ENCODE data around the gene CNTNAP5.

CNTNAP5 gene

DNA sequence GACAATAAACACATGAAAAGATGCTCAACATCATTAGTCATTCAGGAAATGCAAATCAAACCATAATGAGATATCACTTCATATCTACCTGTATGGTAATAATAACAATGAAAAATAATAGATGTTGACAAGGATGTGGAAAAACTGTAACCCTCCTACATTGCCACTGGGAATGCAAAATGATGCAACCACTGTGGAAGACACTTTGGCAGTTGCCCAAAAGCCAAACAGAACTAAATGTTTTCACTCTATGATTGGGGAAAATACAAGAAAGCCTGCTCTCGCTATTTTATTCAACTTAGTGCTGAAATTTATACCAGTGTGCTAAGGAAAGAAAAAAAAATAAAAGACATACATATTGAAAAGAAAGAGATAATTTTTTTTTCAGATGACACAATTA is 934.5 kb downstream of the CNTNAP5 start:
- Histone ChIP-seq H3K4me1 (no peaks in the 10 kb centered on the region), H3K9ac (no peak overlapping the region), H3K4me3 (ENCODE audit: low read depth, low read length) (no peak overlapping the region), H3K27me3 (ENCODE audit: control insufficient read depth, insufficient read depth, low read length) (no peaks in the 10 kb centered on the region), H3K27ac (no peak overlapping the region), H3K9me3 (ENCODE audit: control insufficient read depth, low read length) (no peaks in the 10 kb centered on the region), H3K4me2 (ENCODE audit: low read length) (no peak overlapping the region), H2AFZ (no peak overlapping the region), H3K79me2 (no peaks in the 10 kb centered on the region), H3K36me3 (ENCODE audit: control insufficient read depth, insufficient read depth, low read length) (no peaks in the 10 kb centered on the region)
- TF ChIP-seq, protein P1, sequence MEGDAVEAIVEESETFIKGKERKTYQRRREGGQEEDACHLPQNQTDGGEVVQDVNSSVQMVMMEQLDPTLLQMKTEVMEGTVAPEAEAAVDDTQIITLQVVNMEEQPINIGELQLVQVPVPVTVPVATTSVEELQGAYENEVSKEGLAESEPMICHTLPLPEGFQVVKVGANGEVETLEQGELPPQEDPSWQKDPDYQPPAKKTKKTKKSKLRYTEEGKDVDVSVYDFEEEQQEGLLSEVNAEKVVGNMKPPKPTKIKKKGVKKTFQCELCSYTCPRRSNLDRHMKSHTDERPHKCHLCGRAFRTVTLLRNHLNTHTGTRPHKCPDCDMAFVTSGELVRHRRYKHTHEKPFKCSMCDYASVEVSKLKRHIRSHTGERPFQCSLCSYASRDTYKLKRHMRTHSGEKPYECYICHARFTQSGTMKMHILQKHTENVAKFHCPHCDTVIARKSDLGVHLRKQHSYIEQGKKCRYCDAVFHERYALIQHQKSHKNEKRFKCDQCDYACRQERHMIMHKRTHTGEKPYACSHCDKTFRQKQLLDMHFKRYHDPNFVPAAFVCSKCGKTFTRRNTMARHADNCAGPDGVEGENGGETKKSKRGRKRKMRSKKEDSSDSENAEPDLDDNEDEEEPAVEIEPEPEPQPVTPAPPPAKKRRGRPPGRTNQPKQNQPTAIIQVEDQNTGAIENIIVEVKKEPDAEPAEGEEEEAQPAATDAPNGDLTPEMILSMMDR (IDR thresholded peaks at IDR 0.05) = no peak

DNA sequence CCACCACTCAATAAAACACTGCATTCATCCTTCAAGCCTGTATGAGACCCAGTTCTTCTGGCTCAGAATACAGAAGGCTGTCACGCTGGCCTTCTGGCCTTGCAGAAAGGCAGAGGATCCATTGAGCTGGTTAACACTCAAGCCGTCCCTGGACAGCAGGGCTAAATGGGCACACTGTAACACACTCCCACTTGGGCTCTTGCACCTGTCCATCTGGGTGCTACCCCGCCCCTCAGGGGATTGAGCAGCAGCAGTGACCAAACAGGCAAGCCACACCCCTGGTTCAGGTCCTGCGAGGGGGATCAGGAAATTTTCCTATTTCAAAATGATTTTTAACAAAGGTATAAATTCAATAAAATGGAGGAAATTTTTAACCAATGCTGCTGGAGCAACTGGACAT is 936.0 kb downstream of the CNTNAP5 start:
- Histone ChIP-seq H3K27ac (no peak overlapping the region), H3K4me1 (no peaks in the 10 kb centered on the region), H3K4me2 (ENCODE audit: low read length) (no peak overlapping the region), H3K27me3 (ENCODE audit: control insufficient read depth, insufficient read depth, low read length) (no peaks in the 10 kb centered on the region), H3K36me3 (ENCODE audit: control insufficient read depth, insufficient read depth, low read length) (no peaks in the 10 kb centered on the region), H3K4me3 (ENCODE audit: low read depth, low read length) (no peak overlapping the region), H3K79me2 (no peaks in the 10 kb centered on the region), H3K9me3 (ENCODE audit: control insufficient read depth, low read length) (no peaks in the 10 kb centered on the region), H2AFZ (no peak overlapping the region), H3K9ac (no peak overlapping the region)
- TF ChIP-seq, protein P1 (IDR thresholded peaks at IDR 0.05) = no peak
